CD4-positive, alpha-beta T cell treated with Interferon gamma for 1 hour (primary cell): Measurements from ENCODE around the gene CEP41.

Experiments
- DNase-seq: peaks from one replicate; pipeline ENCODE4 v3.0.0-alpha.2; 2020

The CEP41 gene, protein sequence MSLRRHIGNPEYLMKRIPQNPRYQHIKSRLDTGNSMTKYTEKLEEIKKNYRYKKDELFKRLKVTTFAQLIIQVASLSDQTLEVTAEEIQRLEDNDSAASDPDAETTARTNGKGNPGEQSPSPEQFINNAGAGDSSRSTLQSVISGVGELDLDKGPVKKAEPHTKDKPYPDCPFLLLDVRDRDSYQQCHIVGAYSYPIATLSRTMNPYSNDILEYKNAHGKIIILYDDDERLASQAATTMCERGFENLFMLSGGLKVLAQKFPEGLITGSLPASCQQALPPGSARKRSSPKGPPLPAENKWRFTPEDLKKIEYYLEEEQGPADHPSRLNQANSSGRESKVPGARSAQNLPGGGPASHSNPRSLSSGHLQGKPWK

DNA sequence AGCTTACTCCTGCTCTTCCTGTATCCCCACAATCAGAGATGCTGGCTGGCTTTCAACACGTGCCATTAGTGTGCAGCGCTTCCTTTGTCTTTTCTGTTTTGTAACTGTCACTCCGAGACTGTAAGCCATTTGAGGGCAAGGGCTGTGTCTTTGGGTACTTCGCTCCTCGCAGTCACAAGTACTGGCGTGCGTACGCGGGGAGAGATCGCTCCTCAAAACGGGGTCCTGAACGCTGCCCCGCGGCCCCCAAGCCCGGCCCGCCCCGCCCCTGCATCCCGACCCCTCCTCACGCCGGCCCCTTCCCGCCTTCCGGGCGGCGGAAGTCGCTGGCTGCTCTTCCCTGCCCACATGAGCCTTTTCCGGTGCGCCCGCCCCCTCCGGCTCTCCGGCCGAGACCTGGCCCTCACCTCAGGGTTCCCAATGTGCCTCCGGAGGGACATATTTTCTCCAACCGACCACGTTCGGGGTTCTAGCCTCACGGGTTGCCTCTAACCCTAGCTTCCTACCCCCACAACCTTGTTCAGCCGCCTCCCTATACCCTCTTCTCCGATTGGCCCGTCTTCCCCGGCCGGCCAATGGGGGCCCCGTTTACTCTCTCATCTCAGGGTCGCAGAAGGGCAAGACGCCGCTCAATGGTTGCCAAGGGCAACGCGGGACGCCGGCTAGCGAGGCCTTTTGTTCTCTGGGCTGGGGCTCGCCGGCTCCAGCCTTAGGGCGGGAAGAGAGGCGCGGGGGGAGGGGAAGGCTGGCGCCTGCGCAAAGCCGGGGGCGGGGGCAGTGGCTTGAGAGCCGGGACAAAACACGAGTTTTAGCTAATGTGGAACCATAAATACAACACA is at the start of gene CEP41:
Gene CEP41 (minus strand): TSS at position 490 of the 839 bp plus-strand sequence. CDS start 50 bp downstream, at position 440.
- DNase-seq: peak; percentile 93

DNA sequence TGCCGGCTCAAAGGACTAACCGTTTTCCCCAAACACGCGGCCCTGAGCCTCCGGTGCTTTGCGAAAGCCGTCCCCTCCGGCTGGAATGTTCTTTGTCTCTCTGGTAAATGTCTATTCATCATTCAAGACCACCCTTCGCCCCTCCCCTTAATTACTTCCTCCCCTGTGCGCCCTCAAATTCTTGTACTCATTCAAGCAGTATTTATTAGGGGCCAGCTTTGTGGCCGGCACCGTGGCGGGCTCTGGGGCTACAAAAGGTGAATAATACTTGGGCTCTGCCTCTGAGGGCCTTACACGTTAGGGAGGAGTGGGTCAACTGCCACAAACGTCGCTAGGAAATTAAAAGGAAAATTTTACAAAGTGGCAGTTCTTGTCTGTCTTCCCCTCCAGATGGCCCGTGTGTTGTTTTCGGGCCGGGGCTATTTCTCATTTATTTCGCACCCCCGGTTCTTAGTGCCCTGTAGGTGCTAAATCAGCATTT is 49.5 kb upstream of the CEP41 start:
- no peak for DNase-seq

DNA sequence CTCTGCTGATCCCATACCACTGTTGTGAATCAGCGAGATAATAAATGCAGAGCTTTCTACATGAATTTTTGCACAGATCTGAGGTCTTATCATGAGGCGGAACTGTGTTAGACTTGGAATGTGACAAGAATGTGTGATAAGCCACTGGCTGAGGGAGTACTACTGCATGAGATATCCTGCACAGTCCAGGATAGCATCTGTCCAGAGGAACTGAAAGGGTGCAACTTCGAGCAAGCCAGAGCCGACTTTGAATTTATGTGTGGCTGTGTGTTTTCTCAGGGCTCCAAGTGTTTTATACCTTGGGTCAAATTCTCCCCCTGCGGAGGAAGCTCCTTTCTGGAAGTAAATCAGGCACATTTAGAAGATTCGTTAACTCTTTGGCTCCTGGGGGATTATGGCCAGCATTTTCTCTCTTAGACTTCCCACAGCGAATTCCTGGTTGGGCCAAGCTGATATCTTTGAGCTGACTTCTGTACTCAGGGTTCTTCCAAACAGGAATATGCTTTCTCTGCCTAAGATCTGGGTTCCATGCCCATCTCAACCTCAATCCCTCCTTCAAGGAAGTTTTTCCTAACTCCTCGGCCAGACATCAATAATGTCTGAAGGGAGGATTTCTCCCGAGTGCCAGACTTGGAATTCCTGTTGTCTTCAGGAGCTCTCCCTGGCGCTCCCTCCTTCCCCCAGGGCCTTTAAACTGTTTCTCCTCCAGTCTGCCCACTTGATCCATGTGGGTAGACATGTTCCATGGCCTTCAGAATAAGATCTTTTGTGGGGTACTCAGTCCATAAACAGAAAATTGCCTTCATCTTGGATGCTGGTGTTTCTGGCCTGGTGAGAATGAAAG is 48.5 kb upstream of the CEP41 start:
- DNase-seq: no peak

DNA sequence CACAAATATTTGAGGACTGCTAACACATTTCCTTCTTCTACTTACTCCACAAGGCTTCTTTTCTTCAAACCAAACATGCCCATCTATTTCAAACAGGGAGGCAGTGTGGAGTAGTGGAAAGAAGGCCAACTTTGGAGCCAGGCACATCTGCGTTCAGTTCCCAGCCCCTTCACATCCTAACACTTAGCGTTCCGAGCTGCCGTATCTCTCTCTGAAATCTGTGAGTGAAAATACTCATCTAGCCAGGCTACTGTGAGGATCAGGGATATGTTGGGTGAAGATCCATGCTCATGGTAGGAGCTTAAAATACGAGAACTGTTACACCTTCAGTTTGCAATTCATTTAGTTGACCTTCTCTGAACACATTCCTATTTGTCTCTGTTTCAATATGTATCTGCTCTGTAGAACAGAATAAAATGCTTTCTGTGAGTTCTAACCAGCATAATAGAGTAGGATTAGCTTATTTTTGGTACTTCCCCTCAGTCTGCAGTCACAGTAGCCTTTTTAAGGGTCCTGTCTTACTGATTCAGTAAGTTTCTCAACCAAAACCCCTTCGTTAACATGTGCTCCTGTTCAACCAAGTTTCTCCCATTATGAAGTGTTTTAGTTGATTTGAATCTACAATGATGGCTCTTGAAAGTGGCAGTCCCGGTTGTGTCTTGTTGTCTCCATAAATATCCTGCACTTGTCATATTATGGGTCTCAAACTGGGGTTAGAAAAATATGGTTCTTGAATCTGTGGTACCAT is 47.8 kb upstream of the CEP41 start:
- DNase-seq: no peak

DNA sequence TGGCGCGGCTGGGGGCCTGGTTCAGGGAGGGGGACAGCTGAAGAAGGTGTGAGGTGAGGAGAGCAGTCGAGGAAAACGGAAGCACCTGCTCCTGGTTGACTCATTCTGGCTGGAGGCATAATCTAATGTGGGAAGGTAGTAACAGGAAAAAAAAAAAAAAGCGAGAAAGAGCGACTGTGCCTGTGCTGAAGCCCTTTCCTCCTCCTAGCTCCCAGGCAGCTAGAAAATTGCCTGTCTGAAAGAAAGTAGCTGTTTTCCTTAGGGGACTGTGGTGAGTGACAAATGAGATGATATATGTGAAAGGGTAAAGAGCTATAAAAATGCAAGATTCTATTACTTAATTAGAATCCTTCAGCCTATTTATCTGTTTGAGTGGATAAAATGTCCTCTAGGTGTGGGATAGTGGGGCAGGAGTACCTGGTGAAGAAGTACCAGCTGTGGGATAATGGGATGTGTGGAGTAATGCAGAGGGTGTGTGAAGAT is 46.2 kb upstream of the CEP41 start:
- no peak for DNase-seq

DNA sequence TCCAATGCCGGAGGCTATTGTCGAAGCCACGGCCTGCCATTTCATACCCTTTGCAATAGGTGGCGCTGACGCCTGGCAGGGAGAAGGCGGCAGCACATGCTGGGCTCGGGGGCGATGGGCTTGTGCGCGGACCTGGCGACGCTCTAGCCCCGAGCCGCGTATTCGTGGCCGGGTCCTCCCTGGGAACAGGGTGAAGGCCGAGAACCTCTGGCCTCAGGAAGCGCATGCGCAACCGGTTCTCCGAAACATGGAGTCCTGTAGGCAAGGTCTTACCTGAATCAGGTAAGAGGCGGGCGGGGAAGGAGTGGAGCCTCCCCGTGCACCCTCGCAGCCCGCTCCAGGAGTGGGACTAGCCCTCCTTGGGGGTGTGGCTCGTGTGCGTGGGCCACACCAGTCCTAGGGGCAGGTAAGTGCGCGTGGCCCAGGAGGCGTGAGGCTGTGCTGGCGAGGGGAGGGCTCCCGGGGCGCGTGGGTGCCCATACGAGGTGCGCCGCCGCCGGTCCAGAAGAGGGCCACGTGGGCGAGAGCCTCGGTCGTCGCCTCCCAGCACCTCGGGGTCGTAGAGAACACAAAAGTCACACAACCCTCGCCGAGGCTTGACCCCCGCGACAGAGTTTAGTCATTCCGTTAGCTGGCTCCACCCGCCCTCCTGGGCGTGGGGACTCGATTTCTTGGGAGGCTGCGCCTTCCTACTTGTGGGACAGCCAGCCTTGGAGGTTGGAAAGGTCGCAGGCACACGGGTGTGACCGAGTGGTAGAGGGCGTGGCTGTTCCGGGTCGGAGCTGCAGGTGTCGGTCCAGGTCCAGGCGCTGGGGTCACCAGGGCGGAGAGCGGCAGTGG is 45.5 kb upstream of the CEP41 start:
- peak; percentile 67 for DNase-seq

DNA sequence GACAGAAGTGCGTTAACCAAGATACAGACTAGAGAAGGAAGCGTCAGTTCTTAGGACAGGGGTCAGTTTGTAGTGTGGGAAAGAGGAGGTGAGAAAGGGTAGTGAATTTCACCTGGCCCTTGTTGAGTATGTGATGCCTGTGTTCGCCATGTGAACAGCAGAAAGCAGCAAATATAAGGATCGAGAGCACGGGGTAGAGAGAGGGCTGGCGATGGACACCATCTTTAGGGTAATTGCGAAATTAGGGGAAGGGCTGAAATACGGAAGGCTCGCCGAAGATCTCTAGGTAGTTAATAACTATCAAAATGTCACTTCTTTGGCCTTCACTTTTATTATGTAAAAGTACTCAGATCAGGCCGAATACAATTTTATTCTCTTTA is 44.9 kb upstream of the CEP41 start:
- no peak for DNase-seq

DNA sequence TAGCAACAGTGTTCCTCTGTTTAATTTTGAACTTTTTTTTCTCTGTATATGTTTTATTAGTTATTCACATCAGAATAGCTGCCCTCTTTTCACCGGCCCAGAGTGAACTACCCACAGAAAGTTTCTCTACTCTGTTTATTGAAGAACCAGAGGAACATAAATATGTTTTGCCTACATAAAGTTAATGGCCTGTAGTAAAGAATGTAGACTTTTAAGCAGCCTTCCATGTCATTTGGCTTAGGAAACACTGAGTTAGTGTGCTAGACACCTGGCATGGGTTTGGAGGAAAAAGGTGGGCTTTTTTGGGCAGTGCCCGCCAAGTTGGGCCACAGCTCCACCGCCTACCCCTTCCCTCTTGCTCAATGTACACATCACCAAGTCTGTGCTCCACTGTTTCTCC is 42.2 kb upstream of the CEP41 start:
- no peak for DNase-seq

DNA sequence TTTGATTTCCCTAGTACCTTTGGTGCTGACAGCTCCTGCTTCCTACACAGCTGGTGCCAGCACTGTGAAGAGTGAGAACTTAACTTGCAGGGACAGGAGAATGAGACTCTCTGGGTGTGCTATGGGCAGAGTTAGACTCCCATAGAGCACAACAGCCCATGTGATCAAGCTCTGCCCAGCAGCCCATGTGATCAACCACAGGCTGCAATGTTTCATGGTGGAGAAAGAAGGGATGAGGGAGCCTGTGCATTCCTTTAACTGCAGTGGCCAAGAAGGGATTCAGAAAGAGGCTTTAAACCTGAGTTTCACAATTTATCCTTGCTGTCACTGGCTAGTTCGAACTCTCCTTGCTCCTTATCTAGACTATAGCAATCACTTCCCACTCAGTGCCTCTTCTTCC is 41.1 kb upstream of the CEP41 start:
- no peak for DNase-seq

DNA sequence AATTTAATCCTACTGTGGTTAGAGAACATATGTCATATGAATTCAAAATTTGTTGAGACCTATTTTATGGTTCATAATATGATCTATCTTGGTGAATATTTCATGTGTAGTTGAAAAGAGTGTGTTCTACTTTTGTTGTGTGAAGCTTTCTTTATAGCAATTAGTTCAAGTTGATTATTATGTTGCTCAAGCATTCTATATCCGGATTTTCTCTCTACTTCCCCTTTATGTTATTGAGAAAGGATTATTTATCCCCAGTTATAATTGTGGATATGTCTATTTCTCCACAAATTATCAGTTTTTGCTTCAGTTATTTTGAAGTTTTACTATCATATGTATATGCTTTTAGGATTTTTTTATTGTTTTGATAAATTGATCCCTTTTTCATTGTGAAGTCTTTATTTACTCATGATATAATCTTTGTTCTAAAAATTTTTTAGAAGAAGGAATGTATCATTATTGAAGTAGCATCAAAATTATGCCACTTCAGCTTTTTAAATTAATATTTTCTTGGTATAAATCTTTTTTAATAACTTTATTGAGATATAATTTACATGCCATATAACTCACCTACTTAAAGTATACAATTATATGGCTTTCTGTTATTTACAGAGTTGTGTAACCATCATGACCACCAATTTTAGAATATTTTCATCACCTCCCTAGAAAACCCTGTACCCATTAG is 39.0 kb upstream of the CEP41 start:
- no peak for DNase-seq

DNA sequence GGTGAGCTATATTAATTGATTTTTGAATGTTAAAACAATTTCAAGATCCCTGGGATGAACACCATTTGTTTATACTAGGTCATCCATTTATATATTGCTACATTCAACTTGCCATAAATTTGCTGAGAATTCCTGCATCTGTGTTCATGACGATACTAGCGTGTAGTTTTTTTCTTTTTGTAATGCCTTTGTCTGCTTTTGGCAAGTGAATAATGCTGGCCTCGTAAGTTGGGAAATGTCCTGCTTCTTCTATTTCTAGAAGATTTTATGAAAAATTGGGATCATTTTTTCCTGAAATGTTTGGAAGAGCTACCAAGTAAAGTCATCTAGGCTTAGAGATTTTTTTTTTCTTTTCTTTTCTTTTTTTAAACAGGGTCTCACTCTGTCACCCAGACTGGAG is 38.2 kb upstream of the CEP41 start:
- DNase-seq: no peak

DNA sequence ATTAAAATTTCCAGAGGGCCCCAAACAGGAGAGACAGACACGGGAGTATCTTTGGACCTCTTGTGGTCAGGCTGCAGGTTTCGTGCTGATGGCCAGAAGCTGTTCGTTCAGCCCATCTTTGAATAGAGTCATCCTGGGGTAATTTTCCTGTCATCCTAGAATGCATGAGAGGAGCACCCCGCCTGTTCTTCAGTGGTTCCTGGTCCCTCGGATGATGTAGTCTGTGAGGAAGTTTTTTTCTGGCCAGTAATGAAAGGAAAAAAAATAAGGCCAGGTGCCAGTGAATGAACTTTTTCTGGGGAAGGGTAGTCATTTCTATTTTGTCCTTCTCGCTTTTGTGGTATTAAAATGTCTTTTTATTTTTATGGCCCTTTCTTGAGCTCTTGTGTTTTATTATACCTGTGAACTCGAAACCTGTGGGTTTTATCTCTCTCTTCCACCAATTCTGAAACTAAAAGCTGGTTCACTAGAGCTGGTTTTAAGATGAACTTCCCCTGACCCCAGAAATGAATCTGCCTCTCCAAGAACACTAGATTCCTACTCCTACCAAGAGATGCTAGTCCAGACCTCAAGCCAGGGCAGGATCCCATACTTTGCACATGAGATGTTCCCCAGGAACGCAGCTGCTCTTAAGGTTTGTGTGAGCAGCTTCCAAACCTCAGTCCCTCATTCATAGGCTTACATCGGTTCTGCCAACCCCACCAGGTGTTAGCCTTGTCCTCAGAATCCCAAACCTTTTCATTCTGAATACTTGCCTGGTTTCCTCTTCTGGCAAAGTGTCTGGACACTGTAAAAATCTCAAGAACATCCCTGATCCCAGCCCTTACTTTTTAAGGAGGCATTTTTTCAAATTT is 35.7 kb upstream of the CEP41 start:
- DNase-seq: no peak

DNA sequence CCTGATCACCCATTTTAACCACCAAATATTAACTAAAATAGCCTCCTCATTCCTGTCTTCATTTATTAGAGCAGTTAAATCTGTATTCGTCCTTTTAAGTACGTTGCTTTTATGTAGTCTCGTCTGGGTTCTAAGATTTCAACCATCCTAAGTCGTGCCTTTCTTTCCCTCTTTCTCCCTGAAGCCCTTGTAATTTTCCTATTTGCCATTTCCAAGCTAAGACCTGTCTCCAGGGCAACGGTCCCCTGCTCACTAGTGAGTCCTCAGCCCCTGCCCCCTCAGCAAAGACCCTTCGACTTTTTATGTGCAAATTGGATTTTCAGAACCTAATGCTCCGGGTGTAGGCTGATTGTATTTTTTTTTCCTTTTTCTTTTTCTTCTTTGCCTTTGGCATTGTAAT is 35.0 kb upstream of the CEP41 start:
- no peak for DNase-seq

DNA sequence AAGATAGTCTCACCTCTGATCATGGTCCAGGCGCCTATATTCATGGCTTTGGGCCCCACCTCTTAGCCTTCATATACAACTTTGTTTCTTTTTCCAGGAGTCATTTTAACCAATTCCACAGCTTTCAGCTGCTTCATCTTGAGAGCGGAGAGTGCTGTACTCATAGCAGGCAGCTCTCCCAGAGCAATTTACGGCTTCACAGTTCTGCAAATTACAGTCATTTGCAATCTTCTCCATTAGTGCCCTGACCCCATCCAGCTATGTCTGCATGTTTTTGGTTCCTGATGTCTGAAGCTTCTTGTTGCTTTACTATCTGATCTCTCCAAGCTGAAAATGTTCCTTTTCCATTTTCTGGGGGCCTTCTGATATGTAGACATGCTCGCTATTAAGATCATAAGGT is 33.1 kb upstream of the CEP41 start:
- DNase-seq: no peak

DNA sequence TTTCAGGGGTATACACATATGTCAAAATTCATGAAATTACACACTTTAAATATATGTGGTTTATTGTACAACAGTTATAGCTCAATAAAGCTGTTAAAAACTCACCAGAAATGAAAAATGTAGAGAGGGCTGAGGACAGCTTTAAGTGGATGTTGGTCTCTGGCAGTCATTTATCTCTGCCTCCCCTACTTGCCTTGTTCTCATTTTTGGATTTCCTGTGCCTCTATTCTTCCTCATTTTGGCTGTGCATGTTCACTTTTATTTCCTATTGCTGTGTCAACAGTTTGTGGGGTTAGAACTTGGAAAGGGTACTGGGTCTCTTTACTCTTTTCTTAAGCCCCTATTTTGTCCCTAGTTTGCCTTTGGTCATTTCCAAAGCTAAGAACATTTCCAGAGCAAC is 32.5 kb upstream of the CEP41 start:
- DNase-seq: no peak

DNA sequence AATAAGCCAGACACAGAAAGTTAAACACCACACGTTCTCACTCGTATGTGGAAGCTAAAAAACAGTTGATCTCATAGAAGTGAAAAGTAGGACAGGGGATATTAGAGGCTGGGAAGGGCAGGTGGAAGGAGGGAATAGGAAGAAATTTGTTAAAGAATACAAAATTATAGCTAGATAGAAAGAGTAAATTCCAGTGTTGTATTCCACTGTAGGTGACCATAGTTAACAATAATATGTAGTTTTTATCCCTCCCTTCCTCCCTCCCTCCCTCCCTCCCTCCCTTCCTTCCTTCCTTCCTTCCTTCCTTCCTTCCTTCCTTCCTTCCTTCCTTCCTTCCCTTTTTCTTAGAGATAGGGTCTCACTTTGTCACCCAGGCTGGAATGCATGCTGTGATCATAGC is 31.2 kb upstream of the CEP41 start:
- DNase-seq: no peak

DNA sequence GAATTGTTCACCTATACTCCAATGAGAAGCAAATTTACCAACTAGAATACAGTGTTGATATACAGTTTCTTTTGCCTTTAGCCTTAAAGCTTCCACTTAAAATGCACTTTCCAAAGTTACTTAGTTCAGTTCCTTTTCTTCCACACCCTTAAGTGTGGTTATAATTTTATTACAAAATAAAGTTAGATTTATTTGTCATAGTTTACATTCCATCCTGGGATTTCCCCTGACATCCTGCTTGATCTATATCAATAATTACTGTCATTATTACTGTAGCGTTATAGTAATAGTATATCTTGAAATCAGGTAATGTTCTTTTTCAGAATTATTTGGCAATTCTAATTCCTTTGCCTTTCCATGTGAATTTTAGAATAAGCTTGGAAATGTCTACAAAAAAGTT is 27.8 kb upstream of the CEP41 start:
- DNase-seq: no peak

DNA sequence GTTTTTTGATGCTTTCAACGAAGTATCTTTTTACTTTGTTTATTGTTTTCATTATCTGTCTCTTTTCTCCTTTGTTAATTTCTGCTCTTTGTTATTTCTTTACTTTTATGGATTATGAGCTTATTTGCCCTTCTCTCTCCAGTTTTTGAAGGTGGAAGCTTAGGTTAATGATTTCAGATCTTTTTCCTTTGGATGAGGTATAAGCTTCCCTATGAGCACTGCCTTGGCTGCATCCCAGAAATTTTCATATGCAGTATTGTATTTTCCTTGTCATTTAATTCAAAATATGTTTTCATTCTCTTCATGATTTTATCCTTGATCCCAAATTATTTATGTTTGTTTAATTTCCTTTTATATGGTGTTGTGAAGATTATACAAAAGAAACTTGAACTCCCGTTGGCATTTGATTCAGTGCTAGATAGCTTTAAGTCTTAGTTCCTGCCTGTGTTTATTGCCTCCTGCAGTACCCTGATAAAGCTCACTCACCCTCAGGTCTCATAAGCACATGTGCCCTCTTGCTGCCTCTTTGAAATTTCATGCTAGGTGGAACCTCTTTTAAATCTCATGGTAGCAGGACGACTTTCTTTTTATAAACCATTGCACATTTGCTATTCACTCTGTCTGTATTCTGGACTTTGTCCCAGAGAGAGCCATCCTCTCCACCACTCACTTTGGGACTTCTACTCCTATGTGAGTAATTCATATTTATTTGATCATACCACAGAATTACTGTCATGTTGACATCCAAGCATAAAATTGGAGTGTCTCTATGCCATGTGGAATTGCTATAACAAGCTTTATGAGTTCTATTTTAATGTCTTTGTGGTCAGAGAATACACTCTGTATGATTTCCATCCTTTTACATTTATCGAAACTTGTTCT is 23.0 kb upstream of the CEP41 start:
- no peak for DNase-seq

DNA sequence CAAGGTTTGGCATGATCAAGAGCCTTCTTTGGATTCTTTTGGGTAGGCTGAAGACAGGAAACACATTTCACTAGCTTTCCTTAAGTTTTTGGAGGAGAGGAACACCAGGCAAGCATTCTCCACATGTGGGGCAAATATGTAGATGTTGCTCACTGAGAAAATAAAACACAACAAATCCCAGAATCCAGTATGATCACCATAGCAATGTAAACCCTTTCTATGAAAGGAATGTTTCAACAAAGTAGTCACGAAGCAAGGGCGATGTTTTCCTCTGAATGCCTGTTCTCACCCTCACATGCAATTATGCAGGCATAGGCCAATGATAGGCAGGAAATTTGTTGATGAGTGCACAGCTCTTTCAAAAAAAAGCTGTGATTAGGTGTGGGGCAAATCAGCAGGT is 20.5 kb upstream of the CEP41 start:
- no peak for DNase-seq
